Measurements from ENCODE around the gene CERS6.

The CERS6 gene

DNA sequence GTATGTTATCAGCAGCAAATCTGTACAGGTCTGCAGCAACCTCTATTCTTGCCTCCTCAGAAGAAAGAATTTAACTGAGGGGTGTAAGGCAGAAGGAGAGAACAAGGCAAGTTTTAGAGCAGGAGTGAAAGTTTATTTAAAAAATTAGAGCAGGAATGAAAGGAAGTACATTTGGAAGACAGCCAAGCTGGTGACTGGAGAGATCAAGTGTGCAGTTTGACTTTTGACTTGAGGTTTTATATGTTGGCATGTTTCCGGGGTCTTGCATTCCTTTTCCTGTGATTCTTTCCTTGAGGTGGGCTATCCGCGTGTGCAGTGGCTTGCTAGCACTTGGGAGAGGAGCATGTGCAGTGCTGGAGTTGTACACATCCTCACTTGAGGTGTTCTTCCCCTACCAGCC, 16.5 kb upstream of the CERS6 start:
- TF ChIP-seq, protein P1, sequence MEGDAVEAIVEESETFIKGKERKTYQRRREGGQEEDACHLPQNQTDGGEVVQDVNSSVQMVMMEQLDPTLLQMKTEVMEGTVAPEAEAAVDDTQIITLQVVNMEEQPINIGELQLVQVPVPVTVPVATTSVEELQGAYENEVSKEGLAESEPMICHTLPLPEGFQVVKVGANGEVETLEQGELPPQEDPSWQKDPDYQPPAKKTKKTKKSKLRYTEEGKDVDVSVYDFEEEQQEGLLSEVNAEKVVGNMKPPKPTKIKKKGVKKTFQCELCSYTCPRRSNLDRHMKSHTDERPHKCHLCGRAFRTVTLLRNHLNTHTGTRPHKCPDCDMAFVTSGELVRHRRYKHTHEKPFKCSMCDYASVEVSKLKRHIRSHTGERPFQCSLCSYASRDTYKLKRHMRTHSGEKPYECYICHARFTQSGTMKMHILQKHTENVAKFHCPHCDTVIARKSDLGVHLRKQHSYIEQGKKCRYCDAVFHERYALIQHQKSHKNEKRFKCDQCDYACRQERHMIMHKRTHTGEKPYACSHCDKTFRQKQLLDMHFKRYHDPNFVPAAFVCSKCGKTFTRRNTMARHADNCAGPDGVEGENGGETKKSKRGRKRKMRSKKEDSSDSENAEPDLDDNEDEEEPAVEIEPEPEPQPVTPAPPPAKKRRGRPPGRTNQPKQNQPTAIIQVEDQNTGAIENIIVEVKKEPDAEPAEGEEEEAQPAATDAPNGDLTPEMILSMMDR (IDR thresholded peaks at IDR 0.05; ENCODE audit: low read depth, low read length): no peak
- Histone ChIP-seq H3K27me3 (no peaks in the 10 kb centered on the region), H3K9me3 (no peaks in the 10 kb centered on the region), H3K4me1 (peaks cover 21% of the 10 kb centered on the region), H3K4me3 (ENCODE audit: low read depth, low read length) (no peak overlapping the region), H3K36me3 (no peaks in the 10 kb centered on the region)
- no peak for DNase-seq

DNA sequence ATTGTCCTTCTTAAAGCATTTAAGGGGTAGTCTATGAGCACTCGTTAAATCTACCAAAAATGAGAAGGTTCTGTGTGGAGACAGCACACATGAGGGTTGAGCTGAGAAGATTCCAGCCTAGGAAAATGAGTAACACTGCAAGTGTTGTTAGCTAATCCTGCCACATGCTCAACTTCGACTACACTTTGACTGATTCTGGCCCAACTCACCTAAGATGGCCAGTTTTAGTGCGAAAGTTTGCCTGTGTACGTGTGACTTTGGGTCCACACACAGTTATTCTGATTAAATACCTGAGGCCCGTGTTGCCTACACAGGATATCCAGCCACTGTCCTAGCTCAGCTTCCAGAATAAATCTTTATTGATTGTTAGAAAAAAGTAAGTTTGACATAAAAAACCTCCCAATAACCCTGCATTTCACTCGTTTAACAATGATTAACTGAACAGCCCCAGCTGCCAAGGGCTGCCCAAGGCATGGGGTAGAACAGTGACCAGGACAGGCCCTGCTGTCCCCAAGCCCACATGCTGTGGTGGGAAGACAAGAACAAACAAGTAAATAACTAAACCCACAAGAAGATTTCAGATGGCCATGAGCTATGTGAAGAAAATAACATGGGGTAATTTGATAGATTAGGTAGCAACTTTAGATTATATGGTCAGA, 14.7 kb upstream of the CERS6 start:
- no peak for DNase-seq
- TF ChIP-seq, protein P1 (IDR thresholded peaks at IDR 0.05; ENCODE audit: low read depth, low read length): no peak
- Histone ChIP-seq H3K9me3 (no peaks in the 10 kb centered on the region), H3K4me1 (peaks cover 14% of the 10 kb centered on the region), H3K36me3 (no peaks in the 10 kb centered on the region), H3K4me3 (ENCODE audit: low read depth, low read length) (no peak overlapping the region), H3K27me3 (no peaks in the 10 kb centered on the region)

GRCh38 chr2:168443818-168444217, 12.3 kb upstream of the CERS6 start:
- Histone ChIP-seq H3K4me1 (peaks cover 7% of the 10 kb centered on the region), H3K4me3 (ENCODE audit: low read depth, low read length) (no peak overlapping the region), H3K9me3 (no peaks in the 10 kb centered on the region), H3K27me3 (no peaks in the 10 kb centered on the region), H3K36me3 (no peaks in the 10 kb centered on the region)
- TF ChIP-seq, protein P1 (IDR thresholded peaks at IDR 0.05; ENCODE audit: low read depth, low read length): no peak
- no peak for DNase-seq

DNA sequence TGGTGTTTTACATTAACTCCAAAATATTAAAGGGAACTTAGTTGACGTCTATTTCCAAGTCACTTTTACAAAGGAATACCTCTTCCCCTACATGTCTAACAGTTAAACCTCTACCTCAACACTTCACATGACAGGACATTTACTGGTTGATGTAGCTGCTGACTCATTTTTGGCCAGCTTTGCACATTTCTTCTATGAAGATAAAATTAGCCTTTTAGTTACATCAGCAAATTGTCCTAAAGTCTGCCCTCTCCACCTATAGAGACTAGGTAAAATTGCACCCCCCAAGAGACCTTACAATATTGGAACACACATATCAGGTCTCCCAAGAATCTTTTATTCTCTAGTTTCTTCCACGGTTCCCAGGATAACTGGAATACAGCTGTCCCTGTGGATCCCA, 10.1 kb upstream of the CERS6 start:
- Histone ChIP-seq H3K4me3 (ENCODE audit: low read depth, low read length) (no peak overlapping the region), H3K4me1 (no peaks in the 10 kb centered on the region), H3K9me3 (no peaks in the 10 kb centered on the region), H3K36me3 (no peaks in the 10 kb centered on the region), H3K27me3 (no peaks in the 10 kb centered on the region)
- TF ChIP-seq, protein P1 (IDR thresholded peaks at IDR 0.05; ENCODE audit: low read depth, low read length): no peak
- no peak for DNase-seq

GRCh38 chr2:168448980-168449379, 7.1 kb upstream of the CERS6 start:
- no peak for DNase-seq
- Histone ChIP-seq H3K36me3 (no peaks in the 10 kb centered on the region), H3K27me3 (no peaks in the 10 kb centered on the region)

DNA sequence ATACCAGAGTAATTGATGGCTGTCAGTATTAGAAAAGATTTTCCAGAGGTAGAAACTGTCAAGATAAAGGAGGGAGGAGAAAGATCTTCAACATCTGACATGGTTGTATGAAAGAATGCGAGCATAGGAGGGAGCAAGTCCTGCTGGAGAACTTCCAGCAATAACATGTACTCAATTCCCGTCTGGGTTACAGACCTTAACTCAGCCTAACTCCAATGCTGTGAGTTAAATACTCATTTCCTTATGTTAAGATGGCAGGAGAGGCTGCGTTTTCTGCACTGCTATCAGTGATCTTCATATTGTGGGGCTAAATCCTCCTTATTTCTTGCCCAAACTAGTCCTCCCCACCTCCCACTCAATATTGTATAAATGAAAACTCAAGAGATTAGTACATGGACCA, 6.7 kb upstream of the CERS6 start:
- Histone ChIP-seq H3K4me1 (no peaks in the 10 kb centered on the region), H3K36me3 (no peaks in the 10 kb centered on the region), H3K27me3 (no peaks in the 10 kb centered on the region), H3K4me3 (ENCODE audit: low read depth, low read length) (no peak overlapping the region), H3K9me3 (no peaks in the 10 kb centered on the region)
- TF ChIP-seq, protein P1 (IDR thresholded peaks at IDR 0.05; ENCODE audit: low read depth, low read length): no peak
- DNase-seq: no peak

More at GRCh38 chr2:168448980-168449379, 7.1 kb upstream of the CERS6 start:
- no peak overlapping the region for H3K4me3 ChIP-seq (ENCODE audit: low read depth, low read length)
- no peaks in the 10 kb centered on the region for H3K4me1 ChIP-seq
- TF ChIP-seq, protein P1 (IDR thresholded peaks at IDR 0.05; ENCODE audit: low read depth, low read length): no peak
- H3K9me3 ChIP-seq: no peaks in the 10 kb centered on the region

Data from BE2C (cell line).